GM18873 (cell line): Measurements from ENCODE around the gene MYADM.

Experiments used
- ATAC-seq: cut with Tn5 transposase; IDR thresholded peaks from one replicate; pipeline ENCODE4 v1.9.1; 2021; ENCODE audit warnings: mild to moderate bottlenecking, moderate library complexity, moderate number of reproducible peaks; ENCODE audit not compliant: unreplicated experiment, low FRiP score

Gene MYADM

GRCh38 chr19:53908935-53909415, 41.3 kb downstream of the MYADM start, which contains the start of gene CACNG7:
Gene CACNG7, plus strand, starts transcription at chr19:53909278. Its CDS starts 3,554 bp downstream, at chr19:53912832.
- no peak for ATAC-seq

- no peak for ATAC-seq
Measured at GRCh38 chr19:53909471-53910169, 41.9 kb downstream of the MYADM start.

GRCh38 chr19:53910170-53910518, 42.5 kb downstream of the MYADM start:
- no peak for ATAC-seq

GRCh38 chr19:53912653-53913052, 45.0 kb downstream of the MYADM start:
- ATAC-seq = no peak

GRCh38 chr19:53915000-53915399, 47.3 kb downstream of the MYADM start:
- ATAC-seq = no peak

- ATAC-seq = no peak
Measured at GRCh38 chr19:53916004-53916403, 48.3 kb downstream of the MYADM start.

- no peak for ATAC-seq
Measured at GRCh38 chr19:53917356-53917755, 49.7 kb downstream of the MYADM start.
